ENCODE results near the gene DUOX1.

Gene DUOX1

DNA sequence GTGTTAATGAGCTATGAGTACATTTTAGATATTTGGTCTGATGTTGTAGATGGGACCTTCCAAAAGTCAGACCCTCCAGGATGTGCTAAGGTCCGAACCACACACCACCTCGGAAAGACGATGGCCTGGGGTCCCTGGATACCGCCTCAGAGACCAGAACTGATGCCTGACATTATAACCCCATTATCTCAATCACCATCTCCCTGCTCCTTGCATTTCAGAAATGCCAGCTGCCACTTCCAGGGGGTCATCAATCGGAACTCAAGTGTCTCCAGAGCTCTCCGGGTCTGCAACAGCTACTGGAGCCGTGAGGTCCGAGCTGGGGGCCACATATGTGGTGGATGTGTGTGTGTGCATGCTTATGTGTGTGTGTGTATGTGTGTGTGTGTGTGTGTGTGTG, 7.9 kb downstream of the DUOX1 start:
- TF ChIP-seq CTCF (IDR thresholded peaks at IDR 0.05; ENCODE audit: low read depth, low read length) = no peak
- no peak for DNase-seq (ENCODE audit: low read depth in 2 of 2)
- no peak overlapping the region for H3K4me3 ChIP-seq (replicated peaks in 1 of 2; ENCODE audit: low read depth in 2 of 2, low read length in 2 of 2)

- DNase-seq (ENCODE audit: low read depth in 2 of 2) = no peak
- H3K4me3 ChIP-seq (replicated peaks in 1 of 2; ENCODE audit: low read depth in 2 of 2, low read length in 2 of 2) = no peak overlapping the region
- no peak for TF ChIP-seq CTCF (IDR thresholded peaks at IDR 0.05; ENCODE audit: low read depth, low read length)
Measured at GRCh38 chr15:45138814-45139765, 9.3 kb downstream of the DUOX1 start.

DNA sequence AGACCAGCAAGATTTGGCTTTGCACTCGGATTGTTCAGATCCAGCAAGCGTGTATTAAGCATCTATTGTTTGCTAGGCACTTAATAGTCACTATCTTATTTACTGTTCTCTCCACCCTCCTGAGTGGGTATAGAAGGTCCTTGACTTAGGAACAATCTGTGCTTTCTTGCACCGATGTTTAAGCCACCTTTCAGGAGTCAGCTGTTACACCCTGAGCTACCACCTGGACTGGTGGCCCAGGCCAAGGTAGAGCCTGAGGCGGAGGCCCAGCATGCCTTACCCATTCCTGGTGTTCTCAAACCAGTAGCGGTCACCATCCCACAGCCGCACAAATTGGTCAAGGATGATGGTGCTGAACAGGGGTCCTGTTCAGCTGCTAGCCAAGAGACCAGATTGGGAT, 10.0 kb downstream of the DUOX1 start:
- TF ChIP-seq CTCF (IDR thresholded peaks at IDR 0.05; ENCODE audit: low read depth, low read length) = no peak
- DNase-seq (ENCODE audit: low read depth in 2 of 2) = no peak
- H3K4me3 ChIP-seq (replicated peaks in 1 of 2; ENCODE audit: low read depth in 2 of 2, low read length in 2 of 2) = no peak overlapping the region

DNA sequence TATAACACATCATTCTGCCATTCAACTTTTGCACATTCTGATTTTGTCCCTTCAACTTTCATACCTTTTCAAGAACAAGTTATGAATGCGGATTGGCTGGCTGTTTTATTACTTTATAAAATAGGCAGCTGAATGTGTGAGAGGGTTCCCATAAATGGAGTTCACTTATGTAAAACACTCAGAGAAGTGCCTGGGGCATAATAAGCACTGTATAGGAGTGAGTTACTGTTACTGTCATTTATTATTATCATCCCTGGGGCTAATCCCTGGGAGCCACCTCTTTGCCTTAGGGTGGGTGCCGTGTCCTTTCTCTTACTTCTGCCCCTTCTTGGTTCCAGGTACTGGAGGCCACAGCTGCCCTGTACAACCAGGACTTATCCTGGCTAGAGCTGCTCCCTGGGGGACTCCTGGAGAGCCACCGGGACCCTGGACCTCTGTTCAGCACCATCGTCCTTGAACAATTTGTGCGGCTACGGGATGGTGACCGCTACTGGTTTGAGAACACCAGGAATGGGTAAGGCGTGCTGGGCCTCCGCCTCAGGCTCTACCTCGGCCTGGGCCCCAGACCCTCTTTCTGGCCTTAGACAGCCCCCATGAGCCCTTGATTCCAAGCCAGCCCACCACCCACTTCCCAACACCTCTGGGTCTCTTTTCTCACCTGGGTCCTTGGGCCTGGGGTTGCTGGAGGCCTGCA, 10.9 kb downstream of the DUOX1 start:
- no peak for TF ChIP-seq CTCF (IDR thresholded peaks at IDR 0.05; ENCODE audit: low read depth, low read length)
- no peak overlapping the region for H3K4me3 ChIP-seq (replicated peaks in 1 of 2; ENCODE audit: low read depth in 2 of 2, low read length in 2 of 2)

GRCh38 chr15:45141386-45141785, 11.6 kb downstream of the DUOX1 start:
- no peak for DNase-seq (ENCODE audit: low read depth in 2 of 2)
- no peak overlapping the region for H3K4me3 ChIP-seq (replicated peaks in 1 of 2; ENCODE audit: low read depth in 2 of 2, low read length in 2 of 2)
- no peak for TF ChIP-seq CTCF (IDR thresholded peaks at IDR 0.05; ENCODE audit: low read depth, low read length)

More for the DNA sequence above, 10.9 kb downstream of the DUOX1 start:
- no peak for DNase-seq (ENCODE audit: low read depth in 2 of 2)

DNA sequence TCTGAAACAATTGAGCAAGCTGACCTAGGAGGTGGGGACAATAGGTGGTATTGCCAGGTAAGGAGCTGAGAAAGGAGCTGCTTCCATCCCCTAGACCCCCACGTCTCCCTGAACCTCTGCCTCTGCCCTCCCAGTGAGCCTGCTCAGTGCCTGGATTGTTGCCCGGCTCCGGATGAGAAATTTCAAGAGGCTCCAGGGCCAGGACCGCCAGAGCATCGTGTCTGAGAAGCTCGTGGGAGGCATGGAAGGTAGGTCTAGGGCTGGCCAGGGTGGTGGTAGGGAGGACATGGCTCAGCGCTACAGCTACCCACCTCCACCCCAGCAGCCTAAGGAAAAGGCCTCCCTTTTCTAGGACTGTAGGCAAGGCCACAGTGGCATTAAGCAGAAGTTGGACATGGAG, 13.3 kb downstream of the DUOX1 start:
- DNase-seq (ENCODE audit: low read depth in 2 of 2) = no peak
- H3K4me3 ChIP-seq (replicated peaks in 1 of 2; ENCODE audit: low read depth in 2 of 2, low read length in 2 of 2) = no peak overlapping the region
- TF ChIP-seq CTCF (IDR thresholded peaks at IDR 0.05; ENCODE audit: low read depth, low read length) = no peak

Measured in cardiac fibroblast (primary cell).